GM12878 (cell line): Measurements from ENCODE around the gene C1orf52. TPM values are rescaled to one million over a fixed set of nuclear protein-coding genes. Genes with fewer than 3 reads are reported as not detected.
A peak's percentile ranks its signal among the peaks of the same experiment; 100 is the strongest.

ENCODE experiments used
- ATAC-seq: fragments of 200-7000 bp; cut with Tn5 transposase; 3 replicates; pipeline ENCODE4 v1.9.1; 2020; ENCODE audit warnings: mild to moderate bottlenecking, moderate library complexity
- BruUV-seq: library from RNA; stranded (reverse); fragments of 400-500 nt; replicated peaks from 2 replicates; lab custom pipeline; 2021; lab: Mats Ljungman, UMichigan
- CTCF ChIA-PET: fragments of 300-600 bp; sonication (Branson Sonifier 250); formaldehyde crosslinking; extraction: SDS; loops from one replicate; lab custom pipeline; 2021; ENCODE audit warnings: inconsistent platforms; lab: Yijun Ruan, JAX
- POLR2A ChIA-PET: fragments of 350-600 bp; formaldehyde crosslinking; extraction: SDS; loops from one replicate; lab custom pipeline; 2021; ENCODE audit warnings: inconsistent platforms; lab: Charles Lee
- RAD21 ChIA-PET: fragments of 300-600 bp; sonication (Branson Sonifier 250); formaldehyde crosslinking; loops from one replicate; lab custom pipeline; 2023; ENCODE audit warnings: antibody characterized with exemption; ENCODE audit not compliant: unreplicated experiment; lab: Charles Lee
- SMC1A ChIA-PET: fragments of 300-600 bp; sonication (Branson Sonifier 250); formaldehyde crosslinking; loops from one replicate; lab custom pipeline; 2023; ENCODE audit not compliant: unreplicated experiment, uncharacterized antibody; lab: Charles Lee
- DNase-seq: peaks from one replicate; pipeline ENCODE4 v3.0.0-alpha.2; 2011; ENCODE audit warnings: low read depth, low spot score
- FAIRE-seq: peaks from 3 replicates; lab custom pipeline; 2011; peaks lifted over from hg19 to GRCh38; lab: Jason Lieb, UNC
- H2AFZ ChIP-seq: 2 replicates; pipeline ENCODE4 v1.6.0; 2011; ENCODE audit warnings: low read depth, low read length, control low read depth; ENCODE audit not compliant: control insufficient read depth
- H3K27ac ChIP-seq: 2 replicates; pipeline ENCODE4 v1.5.1; 2011; ENCODE audit warnings: control low read depth; ENCODE audit not compliant: control insufficient read depth, insufficient read depth
- H3K27me3 ChIP-seq, 2 experiments: replicated peaks in 1 of 2; 2 replicates each; pipeline versions ENCODE4 v1.6.0 to v1.6.1; 2011; ENCODE audit warnings: low read length in 1 of 2; ENCODE audit not compliant: control insufficient read depth in 2 of 2, insufficient read depth in 2 of 2
- H3K36me3 ChIP-seq, 2 experiments: 2 replicates each; pipeline ENCODE4 v1.5.1; 2011; ENCODE audit warnings: low read length in 1 of 2; ENCODE audit not compliant: control insufficient read depth in 2 of 2, insufficient read depth in 2 of 2
- H3K4me1 ChIP-seq: 2 replicates; pipeline ENCODE4 v1.6.1; 2011; ENCODE audit warnings: mild to moderate bottlenecking, low read length, moderate library complexity, mixed read lengths; ENCODE audit not compliant: control insufficient read depth, insufficient read depth
- H3K4me2 ChIP-seq: 2 replicates; pipeline ENCODE4 v1.6.0; 2011; ENCODE audit warnings: control low read depth; ENCODE audit not compliant: control insufficient read depth, insufficient read depth
- H3K4me3 ChIP-seq: fragments of 200-600 bp; sonication (generic); 2 replicates; pipeline ENCODE4 v1.5.1; 2016
- H3K79me2 ChIP-seq: 2 replicates; pipeline ENCODE4 v1.6.0; 2011; ENCODE audit warnings: low read length; ENCODE audit not compliant: control insufficient read depth, insufficient read depth
- H3K9ac ChIP-seq: 2 replicates; pipeline ENCODE4 v1.8.0; 2011; ENCODE audit warnings: low read length, control low read depth, mixed read lengths; ENCODE audit not compliant: control insufficient read depth, insufficient read depth
- H3K9me3 ChIP-seq: replicated peaks from 3 replicates; pipeline ENCODE4 v1.5.1; 2011; ENCODE audit warnings: mild to moderate bottlenecking, low read length; ENCODE audit not compliant: control insufficient read depth, insufficient read depth
- H4K20me1 ChIP-seq: 2 replicates; pipeline ENCODE4 v1.6.0; 2011; ENCODE audit not compliant: control insufficient read depth, insufficient read depth
- EGR1 ChIP-seq, 2 experiments: IDR thresholded peaks; 1 replicate in 1 of 2; 2 replicates in 1 of 2; pipeline ENCODE4 v1.6.1; 2011 to 2012; ENCODE audit warnings: low read depth in 2 of 2, low read length in 2 of 2, borderline replicate concordance in 1 of 2, mild to moderate bottlenecking in 1 of 2, moderate library complexity in 1 of 2
- ESRRA ChIP-seq: IDR thresholded peaks from 2 replicates; pipeline ENCODE4 v1.6.1; 2012; ENCODE audit warnings: mild to moderate bottlenecking, low read length, improper control_type of control experiment
- MYB ChIP-seq: fragments of 150-350 bp; IDR thresholded peaks from 2 replicates; pipeline ENCODE4 v1.6.1; 2014; ENCODE audit warnings: mild to moderate bottlenecking, low read depth, low read length, borderline replicate concordance
- NFYB ChIP-seq: IDR thresholded peaks from 2 replicates; pipeline ENCODE4 v1.6.1; 2011; ENCODE audit warnings: low read depth, mild to moderate bottlenecking, low read length, improper control_type of control experiment, moderate library complexity; ENCODE audit not compliant: insufficient read depth
- NR2C2 ChIP-seq: IDR thresholded peaks from 2 replicates; pipeline ENCODE4 v1.6.1; 2011; ENCODE audit warnings: borderline replicate concordance, low read depth; ENCODE audit not compliant: control insufficient read depth, insufficient read length
- RCOR1 ChIP-seq: conservative IDR thresholded peaks from 2 replicates; pipeline ENCODE4 v1.6.1; 2012; ENCODE audit warnings: low read depth, low read length, improper control_type of control experiment
- SIN3A ChIP-seq: IDR thresholded peaks from 2 replicates; pipeline ENCODE4 v1.6.1; 2012; ENCODE audit warnings: low read depth, low read length, improper control_type of control experiment
- YBX1 ChIP-seq: fragments of 450-650 bp; IDR thresholded peaks from 2 replicates; pipeline ENCODE4 v1.6.1; 2016; ENCODE audit warnings: antibody characterized with exemption
- WGBS: methylation state at CpG from one replicate; pipeline ENCODE4 v1.1.6; 2016; ENCODE audit warnings: low lambda C conversion rate; ENCODE audit not compliant: insufficient replicate concordance, insufficient coverage; ENCODE audit errors: missing lambda C conversion rate; 5-methylcytosine and 5-hydroxymethylcytosine counted together
- in situ Hi-C: fragments of 300-500 bp; cut with MboI; formaldehyde crosslinking; loops from 9 replicates; pipeline ENCODE4 v1.14.3; 2018; ENCODE audit warnings: mixed read lengths
- intact Hi-C: fragments of 100-400 bp; cut with micrococcal nuclease; formaldehyde crosslinking; loops from one replicate; pipeline ENCODE4 v1.14.2; 2022; ENCODE audit not compliant: unreplicated experiment
- polyA plus RNA-seq, 11 experiments: library from polyadenylated mRNA; depleted of rRNA in 4 of 11; unstranded in 6 of 11; stranded (reverse) in 5 of 11; fragments of >200 nt; fragmentation: Nextera tagmentation in 4 of 11; fragmentation: Illumina TruSeq in 1 of 11; extraction: Ambion mirVana in 4 of 11; extraction: Trizol in 1 of 11; gene quantifications; 1 replicate in 1 of 11; 2 replicates in 10 of 11; pipeline versions ENCODE4 v1.2.1 to v1.2.3, GENCODE V29; 2011 to 2016; ENCODE audit warnings: inconsistent platforms in 2 of 11, missing spikeins in 2 of 11, low read depth in 1 of 11
- total RNA-seq, 4 experiments: library from RNA; depleted of rRNA in 3 of 4; stranded (reverse); fragments of >200 nt in 3 of 4; fragmentation: Illumina TruSeq in 1 of 4; extraction: Trizol in 1 of 4; gene quantifications; 2 replicates each; pipeline versions ENCODE4 v1.2.1 to v1.2.3, GENCODE V29; 2013 to 2021
- TF ChIP-seq, protein P1 (sequence below): fragments of 450-650 bp; IDR thresholded peaks from 2 replicates; pipeline ENCODE4 v1.6.1; 2017; ENCODE audit warnings: mild to moderate bottlenecking, moderate library complexity

The C1orf52 gene
- total and polyA plus RNA-seq, 10 of the 15 experiments (the other 5 are each of a cell fraction or from before 2014, with no cell fraction given): 9.4 to 39.5 (median 17.6) TPM

GRCh38 chr1:85243372-85243771 lies 16.1 kb downstream of the C1orf52 start (continued):
- TF ChIP-seq, protein P1, sequence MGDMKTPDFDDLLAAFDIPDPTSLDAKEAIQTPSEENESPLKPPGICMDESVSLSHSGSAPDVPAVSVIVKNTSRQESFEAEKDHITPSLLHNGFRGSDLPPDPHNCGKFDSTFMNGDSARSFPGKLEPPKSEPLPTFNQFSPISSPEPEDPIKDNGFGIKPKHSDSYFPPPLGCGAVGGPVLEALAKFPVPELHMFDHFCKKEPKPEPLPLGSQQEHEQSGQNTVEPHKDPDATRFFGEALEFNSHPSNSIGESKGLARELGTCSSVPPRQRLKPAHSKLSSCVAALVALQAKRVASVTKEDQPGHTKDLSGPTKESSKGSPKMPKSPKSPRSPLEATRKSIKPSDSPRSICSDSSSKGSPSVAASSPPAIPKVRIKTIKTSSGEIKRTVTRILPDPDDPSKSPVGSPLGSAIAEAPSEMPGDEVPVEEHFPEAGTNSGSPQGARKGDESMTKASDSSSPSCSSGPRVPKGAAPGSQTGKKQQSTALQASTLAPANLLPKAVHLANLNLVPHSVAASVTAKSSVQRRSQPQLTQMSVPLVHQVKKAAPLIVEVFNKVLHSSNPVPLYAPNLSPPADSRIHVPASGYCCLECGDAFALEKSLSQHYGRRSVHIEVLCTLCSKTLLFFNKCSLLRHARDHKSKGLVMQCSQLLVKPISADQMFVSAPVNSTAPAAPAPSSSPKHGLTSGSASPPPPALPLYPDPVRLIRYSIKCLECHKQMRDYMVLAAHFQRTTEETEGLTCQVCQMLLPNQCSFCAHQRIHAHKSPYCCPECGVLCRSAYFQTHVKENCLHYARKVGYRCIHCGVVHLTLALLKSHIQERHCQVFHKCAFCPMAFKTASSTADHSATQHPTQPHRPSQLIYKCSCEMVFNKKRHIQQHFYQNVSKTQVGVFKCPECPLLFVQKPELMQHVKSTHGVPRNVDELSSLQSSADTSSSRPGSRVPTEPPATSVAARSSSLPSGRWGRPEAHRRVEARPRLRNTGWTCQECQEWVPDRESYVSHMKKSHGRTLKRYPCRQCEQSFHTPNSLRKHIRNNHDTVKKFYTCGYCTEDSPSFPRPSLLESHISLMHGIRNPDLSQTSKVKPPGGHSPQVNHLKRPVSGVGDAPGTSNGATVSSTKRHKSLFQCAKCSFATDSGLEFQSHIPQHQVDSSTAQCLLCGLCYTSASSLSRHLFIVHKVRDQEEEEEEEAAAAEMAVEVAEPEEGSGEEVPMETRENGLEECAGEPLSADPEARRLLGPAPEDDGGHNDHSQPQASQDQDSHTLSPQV: no peak
- TF ChIP-seq RCOR1 (no peak), EGR1 (IDR thresholded peaks at IDR 0.05; ENCODE audit: borderline replicate concordance in 1 of 2, low read depth in 2 of 2, low read length in 2 of 2) (no peak), SIN3A (no peak), YBX1 (no peak)

DNA sequence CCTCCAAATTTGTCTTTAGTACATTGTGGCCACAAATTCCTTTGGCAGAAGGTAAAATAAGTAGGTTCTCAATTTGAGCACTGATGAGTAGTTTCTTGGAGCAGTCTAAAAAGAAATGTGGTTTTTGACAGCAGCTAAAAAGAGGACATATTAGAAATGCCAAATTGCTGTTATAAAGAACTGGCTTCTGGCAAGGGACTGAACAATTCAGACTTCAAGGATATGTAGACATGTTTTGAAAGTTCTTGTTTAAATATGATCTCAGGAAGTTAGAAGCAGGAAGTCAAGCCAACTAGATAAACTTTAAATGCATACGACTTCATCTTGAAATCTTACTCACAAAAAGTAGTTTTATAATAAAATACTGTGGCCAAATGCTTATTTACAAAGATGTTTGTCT lies 18.8 kb downstream of the C1orf52 start:
- DNase-seq (no peak), ATAC-seq (no peak), FAIRE-seq (no peak)
- no peak overlapping the region for H3K4me2 ChIP-seq
- no peaks in the 10 kb centered on the region for H3K79me2 ChIP-seq
- no peaks in the 10 kb centered on the region for H3K27me3 ChIP-seq
- H3K4me3 ChIP-seq: no peak overlapping the region
- RAD21 ChIA-PET: interaction anchor here (0.9 to 1.6 kb wide), 5 partner anchors 10 to 468 kb away, joined by 3 to 7 read pairs (median 3); no protein-coding TSS in a partner anchor
- H4K20me1 ChIP-seq: no peaks in the 10 kb centered on the region
- WGBS: 60% methylated on average over 1 of the region's 1 CpG
- in situ Hi-C loops (no loop called here), intact Hi-C loops (no loop called here)
- TF ChIP-seq ESRRA (no peak), NR2C2 (no peak), MYB (no peak), NFYB (no peak)
- no peaks in the 10 kb centered on the region for H3K9me3 ChIP-seq
- H3K36me3 ChIP-seq: no peaks in the 10 kb centered on the region
- CTCF ChIA-PET: interaction anchor here (0.8 to 1.7 kb wide), 7 partner anchors 9 to 296 kb away, joined by 3 to 13 read pairs (median 6); partner anchors contain the start of gene C1orf52
- H3K27ac ChIP-seq: no peak overlapping the region
- SMC1A ChIA-PET: interaction anchor here (0.8 to 1.3 kb wide), 3 partner anchors 33 to 178 kb away, joined by 3 to 5 read pairs (median 3); a partner anchor contains a TSS
- H2AFZ ChIP-seq: peak overlapping the region; percentile 46
- POLR2A ChIA-PET: no interaction called here
- H3K4me1 ChIP-seq: no peaks in the 10 kb centered on the region
- BruUV-seq: no TSS peak
- no peak overlapping the region for H3K9ac ChIP-seq
